Tibial artery (tissue), 4 donors: Measurements from ENCODE around the gene TACC3.
"Not testable (repeated sequence)": the region's sequence is repeated elsewhere in the genome, so short reads cannot be mapped to it uniquely, and the experiment has no call there.

ENCODE experiments used
- DNase-seq, 2 donors: peaks; one replicate each; pipeline ENCODE4 v3.0.0-alpha.2; 2019
- H3K27ac ChIP-seq, 2 donors: fragments of 200-600 bp; sonication (generic) in 1 of 2; 1 replicate in 1 of 2; 2 replicates in 1 of 2; pipeline ENCODE4 v1.5.1; 2018 to 2019; ENCODE audit warnings: mild to moderate bottlenecking in 1 of 2
- H3K27me3 ChIP-seq, 2 donors: fragments of 200-600 bp; sonication (generic) in 1 of 2; one replicate each; pipeline versions ENCODE4 v1.5.1 to v1.6.0; 2016 to 2019
- H3K36me3 ChIP-seq, 3 donors: fragments of 200-600 bp; sonication (generic) in 2 of 3; one replicate each; pipeline ENCODE4 v1.5.1; 2016 to 2019; ENCODE audit warnings: mild to moderate bottlenecking in 2 of 3
- H3K4me1 ChIP-seq, 4 donors: fragments of 200-600 bp; sonication (generic) in 2 of 4; 1 replicate in 3 of 4; 2 replicates in 1 of 4; pipeline ENCODE4 v1.5.1; 2016 to 2019
- H3K4me3 ChIP-seq, 2 donors: fragments of 200-600 bp; sonication (generic) in 1 of 2; 1 replicate in 1 of 2; 2 replicates in 1 of 2; pipeline ENCODE4 v1.5.1; 2018 to 2019; ENCODE audit warnings: mild to moderate bottlenecking in 2 of 2
- H3K9me3 ChIP-seq, 3 donors: fragments of 200-600 bp; sonication (generic) in 1 of 3; one replicate each; pipeline ENCODE4 v1.5.1; 2016 to 2019
- intact Hi-C: fragments of 100-400 bp; cut with DNase I; formaldehyde crosslinking; loops from one replicate; pipeline ENCODE4 v1.15.0; 2023; ENCODE audit warnings: low total_unique reads
- TF ChIP-seq, protein P1 (sequence below), 2 experiments: fragments of 200-600 bp in 1 of 2; fragments of 450-650 bp in 1 of 2; IDR thresholded peaks; one replicate each; pipeline ENCODE4 v1.5.1; 2017 to 2019; ENCODE audit warnings: antibody characterized with exemption in 2 of 2, mild to moderate bottlenecking in 1 of 2, moderate library complexity in 1 of 2

TACC3 gene

GRCh38 chr4:1693131-1693896 is 28.0 kb upstream of the TACC3 start:
- TF ChIP-seq, protein P1, sequence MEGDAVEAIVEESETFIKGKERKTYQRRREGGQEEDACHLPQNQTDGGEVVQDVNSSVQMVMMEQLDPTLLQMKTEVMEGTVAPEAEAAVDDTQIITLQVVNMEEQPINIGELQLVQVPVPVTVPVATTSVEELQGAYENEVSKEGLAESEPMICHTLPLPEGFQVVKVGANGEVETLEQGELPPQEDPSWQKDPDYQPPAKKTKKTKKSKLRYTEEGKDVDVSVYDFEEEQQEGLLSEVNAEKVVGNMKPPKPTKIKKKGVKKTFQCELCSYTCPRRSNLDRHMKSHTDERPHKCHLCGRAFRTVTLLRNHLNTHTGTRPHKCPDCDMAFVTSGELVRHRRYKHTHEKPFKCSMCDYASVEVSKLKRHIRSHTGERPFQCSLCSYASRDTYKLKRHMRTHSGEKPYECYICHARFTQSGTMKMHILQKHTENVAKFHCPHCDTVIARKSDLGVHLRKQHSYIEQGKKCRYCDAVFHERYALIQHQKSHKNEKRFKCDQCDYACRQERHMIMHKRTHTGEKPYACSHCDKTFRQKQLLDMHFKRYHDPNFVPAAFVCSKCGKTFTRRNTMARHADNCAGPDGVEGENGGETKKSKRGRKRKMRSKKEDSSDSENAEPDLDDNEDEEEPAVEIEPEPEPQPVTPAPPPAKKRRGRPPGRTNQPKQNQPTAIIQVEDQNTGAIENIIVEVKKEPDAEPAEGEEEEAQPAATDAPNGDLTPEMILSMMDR (IDR thresholded peaks at IDR 0.05), result peak; percentile 79 to 93
- intact Hi-C loops, result loop anchor here (5.0 kb wide), 1 partner anchor 34 kb away; no protein-coding TSS in a partner anchor
- DNase-seq, result peak; percentile 39 to 77
- H3K4me3 ChIP-seq, result no peak overlapping the region
- no peaks in the 10 kb centered on the region for H3K27me3 ChIP-seq
- no peak overlapping the region for H3K27ac ChIP-seq
- H3K9me3 ChIP-seq, result no peaks in the 10 kb centered on the region
- peaks cover 45 to 79% (median 73%) of the 10 kb centered on the region in 3 donors for H3K36me3 ChIP-seq
- no peaks in the 10 kb centered on the region for H3K4me1 ChIP-seq

- peaks cover 58 to 92% (median 80%) of the 10 kb centered on the region in 3 donors for H3K36me3 ChIP-seq
Measured at GRCh38 chr4:1695913-1696312, 25.4 kb upstream of the TACC3 start.

DNA sequence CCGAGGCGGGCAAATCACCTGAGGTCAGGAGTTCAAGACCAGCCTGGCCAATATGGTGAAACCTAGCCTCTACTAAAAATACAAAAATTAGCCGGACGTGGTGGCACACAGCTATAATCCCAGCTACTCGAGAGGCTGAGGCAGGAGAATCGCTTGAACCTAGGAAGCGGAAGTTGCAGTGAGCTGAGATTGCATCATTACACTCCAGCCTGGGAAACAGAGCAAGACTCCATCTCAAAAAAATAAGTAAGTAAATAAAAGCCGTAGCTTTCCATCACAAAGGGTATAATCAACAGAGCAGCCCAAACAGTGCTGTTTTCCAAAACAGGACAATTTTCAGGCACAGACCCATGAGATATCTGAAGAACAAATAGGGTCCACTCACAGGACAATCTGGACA is 19.6 kb upstream of the TACC3 start:
- H3K4me3 ChIP-seq, H3K27ac ChIP-seq, DNase-seq, H3K27me3 ChIP-seq, H3K4me1 ChIP-seq, intact Hi-C loops, H3K9me3 ChIP-seq: not testable (repeated sequence)
- peaks cover 53 to 80% (median 60%) of the 10 kb centered on the region in 3 donors for H3K36me3 ChIP-seq

More at GRCh38 chr4:1695913-1696312, 25.4 kb upstream of the TACC3 start:
- no peak overlapping the region for H3K27ac ChIP-seq
- intact Hi-C loops, result no loop called here
- TF ChIP-seq, protein P1 (IDR thresholded peaks at IDR 0.05), result no peak
- H3K27me3 ChIP-seq, result no peaks in the 10 kb centered on the region
- H3K4me3 ChIP-seq, result no peak overlapping the region
- no peaks in the 10 kb centered on the region for H3K9me3 ChIP-seq
- DNase-seq, result no peak
- H3K4me1 ChIP-seq, result no peaks in the 10 kb centered on the region

GRCh38 chr4:1703867-1704266 is 17.5 kb upstream of the TACC3 start:
- H3K36me3 ChIP-seq, result peaks cover 39 to 59% (median 42%) of the 10 kb centered on the region in 3 donors
- no peaks in the 10 kb centered on the region for H3K27me3 ChIP-seq
- H3K27ac ChIP-seq, result no peak overlapping the region
- TF ChIP-seq, protein P1 (IDR thresholded peaks at IDR 0.05), result no peak
- peaks cover 0 to 6% (median 2%) of the 10 kb centered on the region in 4 donors for H3K4me1 ChIP-seq
- H3K4me3 ChIP-seq, result no peak overlapping the region
- DNase-seq, result no peak
- intact Hi-C loops, result no loop called here
- no peaks in the 10 kb centered on the region for H3K9me3 ChIP-seq

GRCh38 chr4:1705732-1706131 is 15.6 kb upstream of the TACC3 start:
- no peak overlapping the region for H3K4me3 ChIP-seq
- TF ChIP-seq, protein P1 (IDR thresholded peaks at IDR 0.05), result no peak
- H3K27ac ChIP-seq, result no peak overlapping the region
- H3K4me1 ChIP-seq, result peaks cover 0 to 17% (median 8%) of the 10 kb centered on the region in 4 donors
- DNase-seq, result no peak
- no peaks in the 10 kb centered on the region for H3K9me3 ChIP-seq
- H3K27me3 ChIP-seq, result no peaks in the 10 kb centered on the region
- H3K36me3 ChIP-seq, result peaks cover 29 to 42% (median 34%) of the 10 kb centered on the region in 3 donors
- intact Hi-C loops, result no loop called here

DNA sequence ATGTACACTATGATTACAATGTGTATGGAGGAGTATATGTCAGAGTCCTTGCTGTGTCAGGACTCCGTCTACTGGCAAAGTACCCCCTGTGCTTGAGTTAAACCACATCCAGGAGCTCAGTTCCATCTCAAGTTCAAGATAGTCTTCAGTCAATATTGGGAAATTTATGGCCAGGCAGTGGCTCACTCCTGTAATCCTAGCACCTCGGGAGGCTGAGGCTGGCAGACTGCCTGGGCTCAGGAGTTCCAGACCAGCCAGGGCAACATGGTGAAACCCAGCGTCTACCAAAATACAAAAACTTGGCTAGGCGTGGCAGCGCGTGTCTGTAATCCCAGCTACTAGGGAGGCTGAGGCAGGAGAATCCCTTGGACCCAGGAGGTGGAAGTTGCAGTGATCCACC is 15.0 kb upstream of the TACC3 start:
- TF ChIP-seq, protein P1 (IDR thresholded peaks at IDR 0.05), result no peak
- Histone ChIP-seq H3K27me3 (no peaks in the 10 kb centered on the region), H3K9me3 (no peaks in the 10 kb centered on the region), H3K36me3 (peaks cover 29 to 37% (median 33%) of the 10 kb centered on the region in 3 donors), H3K27ac (no peak overlapping the region), H3K4me1 (peaks cover 0 to 24% (median 14%) of the 10 kb centered on the region in 4 donors), H3K4me3 (no peak overlapping the region)
- DNase-seq, result no peak
- intact Hi-C loops, result no loop called here
